HG03039 (cell line): ENCODE data around the gene ITGA2B.

ENCODE experiments used
- ATAC-seq: cut with Tn5 transposase; IDR thresholded peaks from one replicate; pipeline ENCODE4 v1.9.1; 2021; ENCODE audit warnings: mild to moderate bottlenecking, moderate library complexity; ENCODE audit not compliant: unreplicated experiment

The ITGA2B gene

DNA sequence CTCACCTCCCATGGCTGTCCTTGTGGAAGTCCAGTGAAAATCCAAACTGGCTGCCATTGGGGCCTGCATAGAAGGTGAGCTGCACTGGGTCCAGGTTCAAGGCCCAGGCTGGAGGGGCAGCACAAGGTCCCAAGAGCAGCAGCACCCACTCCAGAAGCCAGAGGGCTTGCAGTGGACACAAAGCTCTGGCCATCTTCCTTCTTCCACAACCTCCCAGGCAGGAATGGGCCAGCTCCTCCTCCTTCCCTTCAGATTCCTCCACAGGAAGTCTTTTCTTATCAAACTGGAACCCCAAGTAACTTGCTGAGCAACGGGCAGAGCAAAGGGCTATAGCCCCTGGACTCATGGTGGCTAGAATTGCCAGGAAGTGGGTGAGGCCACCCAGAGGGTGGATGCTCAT lies at the start of gene ITGA2B:
ITGA2B (minus strand) TSS at position 369 of the 400 bp plus-strand sequence; CDS start at position 193, 176 bp downstream.
- no peak for ATAC-seq

DNA sequence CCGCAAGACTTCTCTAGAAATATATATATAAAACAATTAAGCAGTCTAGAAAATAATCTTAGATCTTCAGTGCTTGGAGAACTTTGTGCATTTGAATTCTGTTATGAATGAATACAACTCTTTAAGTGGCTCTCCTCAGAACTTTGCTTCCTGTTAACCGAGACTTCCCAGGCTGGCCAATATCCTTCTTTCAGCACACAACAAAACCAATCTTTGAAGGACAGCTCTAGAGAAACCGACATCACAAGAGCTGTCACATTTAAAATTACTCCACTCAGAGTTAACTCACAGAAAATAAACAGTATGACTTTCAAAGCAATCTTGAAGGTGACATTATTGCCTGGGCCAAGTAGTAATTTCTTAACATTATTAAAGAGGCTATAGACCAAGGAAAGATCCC lies 49.7 kb upstream of the ITGA2B start:
- ATAC-seq, result no peak

GRCh38 chr17:44438636-44439035 lies 49.2 kb upstream of the ITGA2B start:
- ATAC-seq, result no peak

- no peak for ATAC-seq
Measured at GRCh38 chr17:44436336-44436735, 46.9 kb upstream of the ITGA2B start.

- no peak for ATAC-seq
Measured at GRCh38 chr17:44432254-44433157, 43.1 kb upstream of the ITGA2B start.

DNA sequence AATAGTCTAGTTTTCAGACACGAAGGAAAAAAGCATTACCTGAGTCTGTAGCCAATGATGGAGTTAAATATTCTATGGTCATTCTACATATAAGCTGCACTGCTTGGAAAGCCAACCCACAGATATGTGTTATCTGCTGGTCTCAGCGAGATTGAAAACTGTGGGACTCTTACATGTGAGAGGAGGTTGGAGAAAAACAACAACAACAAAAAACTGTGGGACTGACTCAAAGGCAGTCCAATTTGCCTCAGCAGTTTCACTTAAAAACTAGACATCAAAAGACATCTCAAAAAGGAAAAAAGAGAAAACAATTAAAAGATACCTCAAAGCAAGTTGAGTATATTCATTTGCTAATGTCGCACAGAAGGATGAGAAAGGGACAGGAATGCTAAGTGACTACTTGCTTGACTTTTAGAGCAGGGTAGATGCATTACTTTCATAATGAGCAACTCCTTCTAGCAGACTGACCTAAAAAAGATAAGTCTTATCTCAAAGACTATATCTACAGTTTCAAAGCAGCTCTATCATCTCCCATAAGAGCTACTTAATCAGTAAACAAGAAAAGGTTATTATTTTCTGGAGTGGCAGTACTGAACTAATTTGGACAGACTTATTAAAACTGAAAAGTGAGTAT lies 35.5 kb upstream of the ITGA2B start:
- no peak for ATAC-seq

DNA sequence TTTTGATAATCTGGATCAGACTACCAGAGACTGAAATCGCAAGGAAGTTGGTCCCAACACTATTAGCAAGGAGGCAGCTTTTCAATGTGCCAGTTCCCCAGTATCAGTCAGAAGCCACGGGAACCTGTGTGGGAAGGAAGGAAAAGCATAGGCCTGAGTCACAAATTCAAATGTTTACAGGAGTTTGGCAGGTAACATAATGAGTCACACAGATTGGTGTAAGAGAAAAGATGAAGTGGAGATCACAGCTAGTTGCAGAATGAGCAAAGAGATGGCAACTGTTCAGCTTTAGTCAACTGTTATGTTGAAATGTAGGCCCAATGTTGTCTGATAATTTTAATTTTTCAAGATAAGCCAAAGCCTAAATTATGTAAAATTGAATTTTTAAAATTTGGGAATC lies 28.1 kb upstream of the ITGA2B start:
- no peak for ATAC-seq

GRCh38 chr17:44416558-44417289 lies 27.3 kb upstream of the ITGA2B start:
- ATAC-seq, result no peak

DNA sequence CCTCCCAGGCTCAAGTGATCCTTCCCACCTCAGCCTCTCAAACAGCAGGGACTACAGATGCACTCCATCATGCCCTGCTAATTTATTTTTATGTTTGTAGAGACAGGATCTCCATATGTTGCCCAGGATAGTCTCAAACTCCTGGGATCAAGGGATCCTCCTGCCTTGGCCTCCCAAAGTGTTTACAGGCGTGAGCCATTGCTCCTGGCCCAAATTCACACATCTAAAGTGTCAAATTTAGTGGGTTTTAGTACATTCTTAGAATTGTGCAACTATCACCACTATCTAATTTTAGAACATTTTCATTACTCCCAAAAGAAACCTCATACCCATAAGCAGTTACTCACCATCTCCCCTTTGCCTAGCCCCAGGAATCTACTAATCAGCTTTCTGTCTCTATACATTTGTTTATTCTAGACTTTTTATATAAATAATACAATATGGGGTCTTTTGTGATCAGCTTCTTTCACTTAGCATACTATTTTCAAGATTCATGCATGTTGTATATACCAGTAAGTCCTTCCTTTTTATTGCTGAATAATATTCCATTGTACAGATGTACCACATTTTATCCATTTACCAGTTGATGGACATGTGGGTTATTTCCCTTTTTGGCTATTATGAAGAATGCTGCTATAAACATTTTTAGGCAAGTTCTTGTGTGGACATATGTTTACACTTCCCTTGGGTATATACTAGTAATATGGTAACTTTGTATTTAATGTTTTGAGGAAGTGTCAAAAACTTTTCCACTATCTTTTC lies 25.1 kb upstream of the ITGA2B start:
- no peak for ATAC-seq

DNA sequence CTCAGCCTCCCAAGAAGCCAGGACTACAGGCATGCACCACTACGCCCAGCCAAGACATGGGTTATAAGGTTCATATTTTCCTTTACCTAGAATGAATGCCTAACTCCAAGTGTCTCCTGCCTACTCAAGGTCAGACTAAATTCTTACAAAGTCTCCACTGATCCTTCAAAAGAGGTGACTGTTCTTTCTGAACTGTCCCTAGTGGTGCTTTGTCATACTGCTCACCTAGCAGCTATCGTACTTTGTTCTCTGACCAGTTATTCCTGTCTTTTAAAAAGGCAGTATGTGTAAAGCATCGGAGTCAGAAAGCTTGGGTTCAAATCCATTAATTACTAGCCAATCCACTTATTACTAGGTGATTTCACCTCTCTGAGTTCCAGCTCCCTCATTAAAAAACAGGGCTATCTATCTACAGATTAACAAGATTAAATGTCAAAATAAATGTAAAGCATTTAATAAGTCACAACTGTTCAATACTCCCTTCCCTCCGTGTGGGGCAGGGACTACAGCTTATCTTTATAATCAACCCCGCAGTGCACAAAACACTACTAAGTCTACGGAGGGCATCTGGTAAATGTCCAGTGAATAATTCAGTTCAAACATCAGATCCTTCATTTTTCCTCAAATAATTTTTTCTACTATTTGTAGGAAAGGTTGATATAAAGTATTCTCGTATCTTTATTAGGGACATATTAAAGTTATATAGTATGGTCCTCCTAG lies 20.0 kb upstream of the ITGA2B start:
- no peak for ATAC-seq

- ATAC-seq, result no peak
Measured at GRCh38 chr17:44408786-44409185, 19.3 kb upstream of the ITGA2B start.

DNA sequence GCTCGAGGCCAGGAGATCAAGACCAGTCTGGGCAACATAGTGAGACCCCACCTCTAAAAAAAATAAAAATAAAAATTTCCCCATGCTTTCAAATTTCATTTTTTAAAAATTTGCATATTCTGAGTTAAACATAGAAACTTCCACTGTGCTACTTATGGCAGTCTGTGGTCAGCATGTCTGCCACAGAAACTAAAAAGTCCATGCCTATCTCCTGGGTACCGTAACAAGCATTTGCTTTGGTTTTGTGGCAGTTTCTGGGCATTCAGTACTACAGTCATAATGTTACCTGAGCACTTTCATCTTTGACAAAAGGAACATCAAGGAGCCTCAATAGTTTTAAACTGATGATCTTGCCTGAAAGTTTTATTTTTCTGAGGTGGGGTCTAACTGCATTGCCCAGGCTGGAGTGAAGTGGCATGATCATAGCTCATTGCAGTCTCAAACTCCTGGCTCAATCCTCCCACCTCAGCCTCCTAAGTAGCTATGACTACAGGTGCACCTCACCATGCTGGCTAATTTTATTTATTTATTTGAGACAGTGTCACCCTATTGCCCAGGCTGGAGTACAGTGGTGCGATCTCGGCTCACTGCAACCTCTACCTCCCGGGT lies 13.2 kb upstream of the ITGA2B start:
- ATAC-seq, result no peak

DNA sequence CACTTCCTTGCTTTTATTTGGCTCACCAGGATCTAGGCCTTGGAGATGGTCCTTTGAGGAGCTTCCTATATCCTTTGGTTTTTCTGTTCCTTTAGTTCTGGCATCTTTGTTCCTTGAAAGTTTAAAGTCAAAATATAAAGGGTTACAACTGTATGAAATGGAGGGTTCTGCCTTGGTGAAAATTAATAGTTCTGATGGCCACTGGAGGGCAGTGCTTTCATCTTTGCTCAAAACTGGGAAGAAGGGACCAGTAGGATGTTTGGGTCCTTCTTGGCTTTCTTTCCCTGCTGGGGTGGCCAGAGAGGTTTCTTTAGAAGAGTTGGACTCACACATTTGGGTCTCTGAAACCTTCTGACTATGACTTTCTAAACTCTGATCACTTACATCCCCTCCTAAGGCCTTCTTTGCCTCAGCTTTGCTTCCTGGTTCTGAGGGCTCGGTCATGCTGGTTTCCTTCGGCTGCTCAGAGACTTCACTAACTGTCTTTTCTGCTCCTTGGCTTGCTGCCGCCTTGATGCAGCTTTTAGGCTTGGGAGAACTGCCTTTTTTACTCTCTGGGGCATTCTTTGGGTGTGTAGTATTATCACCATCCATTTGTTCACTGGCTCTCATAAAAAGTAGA lies 10.9 kb upstream of the ITGA2B start:
- ATAC-seq, result no peak

GRCh38 chr17:44398692-44399691 lies 9.5 kb upstream of the ITGA2B start:
- no peak for ATAC-seq

DNA sequence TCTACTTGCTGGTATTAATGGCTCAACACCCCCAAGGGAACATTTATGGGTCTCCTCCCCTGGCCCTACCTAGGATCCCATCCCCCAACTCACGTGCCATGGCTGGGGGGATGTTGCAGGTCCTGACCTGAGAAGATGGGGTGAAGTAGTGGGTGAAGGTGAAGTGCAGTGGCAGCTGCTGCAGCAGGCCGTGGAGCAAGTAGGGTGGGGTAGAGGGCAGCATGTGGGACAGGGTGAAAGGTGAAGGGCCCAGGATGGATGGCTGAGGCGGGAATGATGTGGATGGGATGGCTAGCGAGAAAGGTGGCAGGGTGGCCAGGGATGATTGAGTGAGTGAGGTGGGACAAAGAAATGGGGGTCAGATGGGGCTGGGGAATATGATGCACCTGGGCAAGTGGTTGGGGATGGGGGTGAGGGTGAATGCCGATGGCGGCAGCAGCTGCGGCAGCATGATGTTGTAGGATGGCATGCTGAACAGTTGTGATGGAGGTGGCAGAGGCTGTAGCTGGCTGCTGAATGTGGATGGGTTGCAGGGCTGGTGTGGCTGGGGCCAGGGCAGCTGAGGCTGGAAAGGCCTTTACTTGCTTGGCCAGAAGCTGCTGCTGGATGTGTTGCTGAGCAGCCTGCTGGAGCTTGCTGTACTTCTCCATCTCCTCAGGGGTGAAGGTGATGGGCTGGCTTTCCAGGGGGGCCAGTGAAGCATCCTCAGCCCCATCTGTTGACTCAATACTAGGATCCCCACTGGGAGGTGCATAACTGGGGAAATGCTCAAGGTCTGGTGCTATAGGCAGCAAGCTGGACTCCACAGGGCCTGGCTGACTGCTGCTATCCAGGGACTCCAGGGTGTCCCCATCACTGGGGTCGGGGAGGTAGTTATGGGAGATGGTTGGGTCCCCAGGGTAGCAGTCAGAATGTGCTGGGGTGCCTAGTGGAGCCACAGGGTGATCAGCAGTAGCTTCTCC lies 8.3 kb upstream of the ITGA2B start:
- no peak for ATAC-seq

DNA sequence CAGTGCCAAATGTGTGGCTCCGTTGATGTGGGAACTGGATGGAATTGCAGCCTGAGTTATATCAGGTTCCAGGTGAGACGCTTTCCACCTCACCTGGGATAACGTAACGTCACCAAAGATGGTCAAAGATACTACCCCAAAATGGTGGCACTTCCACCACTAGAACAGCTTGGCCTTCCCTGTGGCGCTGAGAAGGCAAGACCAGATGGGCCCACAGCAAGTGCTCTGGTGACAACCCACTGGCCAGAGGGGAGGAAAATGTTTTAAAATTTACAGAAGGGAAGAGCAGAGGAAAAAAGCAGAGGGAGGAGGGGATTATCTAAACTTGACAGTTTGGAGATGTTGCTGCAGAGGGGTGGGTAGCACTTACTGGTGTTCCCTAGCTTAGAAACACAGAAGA lies 7.5 kb upstream of the ITGA2B start:
- ATAC-seq, result no peak

- no peak for ATAC-seq
Measured at GRCh38 chr17:44394833-44395232, 5.4 kb upstream of the ITGA2B start.
